Adipose tissue (tissue), 3 donors: ENCODE data around the gene ENPEP. TPM values are rescaled to one million over a fixed set of nuclear protein-coding genes. Genes with fewer than 3 reads are reported as not detected.

Experiments
- H3K27ac ChIP-seq: one replicate; pipeline ENCODE4 v1.5.1; 2013; ENCODE audit warnings: low read depth, low read length
- WGBS, 3 donors: extraction: QIAGEN DNeasy Blood & Tissue Kit; methylation state at CpG; one replicate each; pipeline ENCODE4 v1.1.7; 2013; 5-methylcytosine and 5-hydroxymethylcytosine counted together
- polyA plus RNA-seq, 3 donors: library from polyadenylated mRNA; stranded (reverse); fragments of 200-250 nt; gene quantifications; one replicate each; pipeline ENCODE4 v1.2.3, GENCODE V29; 2013
- donor health status: healthy with polysubstance abuse.
- donor health status: Bipolar disorder and iron deficiency.
- donor health status: healthy.

The ENPEP gene
- polyA plus RNA-seq, 3 donors, result 1.4 to 17.8 (median 5.1) TPM

GRCh38 chr4:110510277-110510676 lies 34.3 kb downstream of the ENPEP start:
- no peak overlapping the region for H3K27ac ChIP-seq
- 61 to 86% (median 78%) methylated on average over 2 of the region's 2 CpGs for WGBS, 3 donors

DNA sequence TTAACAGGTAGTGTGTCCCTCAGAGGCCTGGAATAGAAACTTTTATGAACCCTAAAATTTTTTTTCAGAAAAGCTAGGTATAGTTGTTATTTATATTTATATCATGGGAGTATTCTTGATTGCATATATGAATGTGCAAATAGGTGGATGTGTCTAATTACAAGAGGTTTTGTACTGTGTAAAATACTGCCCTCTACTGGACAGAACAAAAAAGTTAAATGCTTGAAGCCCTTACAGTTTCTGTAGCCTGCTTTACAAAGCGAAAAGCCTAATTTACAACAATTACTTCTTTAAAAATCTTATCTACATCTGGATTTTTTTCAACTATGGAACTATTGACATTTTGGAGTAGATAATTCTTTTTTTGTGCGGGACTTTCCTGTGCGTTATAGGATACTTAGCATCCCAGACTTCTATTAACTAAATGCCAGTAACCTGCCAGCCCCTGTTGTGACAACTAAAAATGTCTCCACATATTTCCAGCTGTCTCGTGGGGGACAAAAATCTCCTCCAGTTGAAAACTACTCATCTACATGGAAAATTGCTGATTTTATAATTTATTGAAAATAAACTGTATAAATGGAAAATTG lies 35.1 kb downstream of the ENPEP start:
- H3K27ac ChIP-seq, result no peak overlapping the region
- 39 to 43% (median 41%) methylated on average over 4 of the region's 4 CpGs for WGBS, 3 donors

DNA sequence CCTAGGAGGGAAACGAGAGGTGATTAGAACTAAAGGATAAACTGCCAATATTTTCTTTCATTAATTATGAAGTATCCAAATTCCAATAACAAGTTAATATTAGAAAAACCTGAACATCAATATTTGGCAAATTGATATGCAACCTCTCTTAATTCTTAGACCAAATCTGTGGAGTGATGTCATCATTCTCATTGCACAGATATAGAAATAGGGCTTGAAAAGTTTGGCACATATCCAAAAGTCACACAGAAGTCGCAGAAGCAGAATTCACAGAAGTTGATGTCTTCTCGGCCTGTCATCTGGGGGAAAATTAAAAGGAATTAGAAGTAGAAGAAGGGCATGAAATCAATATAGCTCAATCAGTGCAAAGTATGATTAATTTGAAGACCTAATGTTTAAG lies 36.9 kb downstream of the ENPEP start:
- no peak overlapping the region for H3K27ac ChIP-seq
- 58 to 65% (median 60%) methylated on average over 3 of the region's 3 CpGs for WGBS, 3 donors

DNA sequence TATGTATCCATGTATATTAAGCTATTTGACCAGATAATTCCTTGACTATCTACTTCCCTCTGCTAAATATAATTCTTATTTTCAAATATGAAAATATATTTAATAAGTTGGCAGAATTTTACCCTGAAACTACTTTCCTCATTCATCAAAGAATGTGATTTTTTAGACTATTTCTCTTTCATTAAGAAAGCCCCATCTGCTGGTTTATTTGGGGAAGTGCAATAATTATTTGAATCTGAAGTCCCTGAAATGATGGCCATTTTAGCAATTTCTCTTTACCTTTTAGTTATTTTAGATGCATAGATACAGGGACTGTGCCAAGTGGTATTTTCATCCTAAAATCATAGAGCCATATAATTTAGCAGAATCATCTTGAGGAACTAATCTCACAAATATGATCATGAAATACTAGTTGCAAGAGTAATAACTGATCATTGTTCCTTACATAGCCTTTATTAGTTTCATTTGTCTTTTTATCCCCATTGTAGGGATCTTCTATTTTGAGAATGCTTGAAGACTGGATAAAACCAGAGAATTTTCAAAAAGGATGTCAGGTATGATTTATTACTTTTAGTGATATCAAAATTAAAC lies 39.0 kb downstream of the ENPEP start:
- no peak overlapping the region for H3K27ac ChIP-seq

DNA sequence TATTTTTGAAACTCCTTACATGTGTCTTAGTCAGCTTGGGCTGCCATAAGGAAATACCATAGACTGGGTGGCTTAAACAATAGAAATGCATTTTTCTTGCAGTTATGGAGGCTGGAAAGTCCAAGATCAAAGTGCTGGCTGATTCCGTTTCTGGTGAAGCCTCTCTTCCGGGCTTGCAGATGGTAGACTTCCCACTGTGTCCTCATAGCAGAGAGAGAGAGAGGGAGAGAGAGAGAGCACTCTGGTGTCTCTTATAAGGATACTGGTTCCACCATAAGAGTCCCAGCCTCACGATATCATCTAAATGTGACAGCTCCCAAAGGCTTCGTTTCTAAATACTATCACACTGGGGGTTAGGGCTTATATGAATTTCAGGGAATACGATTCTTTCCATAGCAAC lies 39.7 kb downstream of the ENPEP start:
- H3K27ac ChIP-seq, result no peak overlapping the region
- 49 to 58% (median 51%) methylated on average over 5 of the region's 5 CpGs for WGBS, 3 donors

GRCh38 chr4:110516106-110516922 lies 40.4 kb downstream of the ENPEP start:
- WGBS, 3 donors, result 14 to 18% (median 16%) methylated on average over 8 of the region's 8 CpGs
- H3K27ac ChIP-seq, result no peak overlapping the region

DNA sequence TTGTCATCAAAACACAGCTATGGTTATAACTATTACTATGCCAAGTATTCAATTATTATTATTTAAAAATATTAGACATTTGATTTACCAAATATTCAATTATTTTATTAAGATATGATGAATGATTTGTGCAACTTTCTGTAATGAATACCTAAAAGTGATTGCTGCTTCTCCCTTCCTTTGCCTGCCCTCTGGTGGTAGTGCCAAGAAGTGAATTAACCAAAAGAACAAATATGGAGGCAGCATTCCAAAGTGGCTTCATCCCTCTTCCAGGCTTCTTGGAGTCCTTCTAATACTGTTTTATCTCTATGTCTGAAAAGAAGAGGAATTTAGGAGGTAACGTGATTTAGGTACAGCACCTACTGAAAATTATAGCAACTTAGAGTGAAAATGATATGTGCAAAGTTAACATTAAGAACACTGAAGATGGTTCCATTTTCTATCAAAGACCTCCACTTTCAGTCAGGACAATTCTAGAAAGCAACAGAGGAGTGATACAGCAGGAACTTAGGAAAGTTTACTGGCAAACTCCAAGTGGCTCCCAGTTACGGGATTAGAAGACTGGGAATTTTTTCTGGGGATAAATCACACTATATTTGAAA lies 43.0 kb downstream of the ENPEP start:
- 73 to 93% (median 92%) methylated on average over 2 of the region's 2 CpGs for WGBS, 3 donors
- no peak overlapping the region for H3K27ac ChIP-seq

DNA sequence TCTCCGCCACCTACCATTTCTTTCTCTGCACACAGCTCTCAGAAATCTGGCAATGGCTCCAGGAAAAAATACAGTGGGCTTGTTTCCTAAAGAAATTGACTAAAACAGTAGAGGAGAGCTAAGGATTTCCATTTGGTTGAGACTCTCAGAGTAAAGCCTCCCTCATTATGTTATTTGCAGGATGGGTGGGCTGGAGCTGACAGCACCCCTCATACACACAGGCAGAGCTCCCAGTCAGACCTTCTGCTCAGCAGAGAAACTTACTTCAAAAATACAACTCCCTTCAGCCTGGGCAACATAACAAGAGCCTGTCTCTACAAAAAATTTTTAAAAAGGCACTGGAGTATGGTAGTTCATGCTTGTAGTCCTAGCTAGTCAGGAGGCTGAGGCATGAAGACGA lies 44.9 kb downstream of the ENPEP start:
- no peak overlapping the region for H3K27ac ChIP-seq
- 89 to 93% (median 90%) methylated on average over 2 of the region's 2 CpGs for WGBS, 3 donors

DNA sequence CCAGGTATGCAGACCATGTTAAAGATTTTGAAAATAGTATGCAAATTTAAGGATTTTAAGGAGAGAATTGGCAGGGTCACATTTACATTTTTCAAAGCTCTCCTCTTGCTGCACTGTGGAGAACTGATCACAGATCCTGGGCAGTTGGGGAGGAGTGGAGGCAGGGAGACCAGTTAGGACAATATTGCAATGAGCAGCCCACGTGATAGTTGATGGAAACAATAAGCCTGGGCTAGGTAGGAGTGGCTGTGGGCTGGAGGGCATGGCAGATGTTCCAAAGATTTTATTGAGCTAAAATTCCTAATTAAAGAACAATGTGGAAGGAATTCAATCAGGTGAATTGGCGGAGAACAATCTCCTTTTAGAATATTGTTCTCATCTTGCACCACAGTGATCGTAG lies 50.6 kb downstream of the ENPEP start:
- H3K27ac ChIP-seq, result no peak overlapping the region
- WGBS, 3 donors, result 79 to 90% (median 86%) methylated on average over 3 of the region's 3 CpGs

DNA sequence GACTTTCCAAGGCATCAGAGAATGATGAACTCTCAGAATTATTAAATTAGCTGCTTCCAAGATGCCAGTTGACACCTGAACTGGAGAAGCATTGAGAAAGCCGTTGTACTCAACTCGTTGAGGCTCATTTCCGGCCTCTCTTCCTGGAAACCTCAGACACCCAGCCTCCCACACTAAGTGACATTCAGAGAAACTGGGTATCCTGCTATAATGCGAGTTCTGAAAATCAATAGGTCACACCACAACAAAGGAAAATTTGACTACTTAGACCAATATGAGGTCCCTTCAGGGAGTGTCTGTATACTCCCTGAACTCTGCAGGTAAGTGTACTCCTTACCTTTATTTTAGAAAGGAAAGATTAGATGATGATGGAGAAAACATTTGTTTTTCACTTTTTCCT lies 51.2 kb downstream of the ENPEP start:
- no peak overlapping the region for H3K27ac ChIP-seq
- 69 to 77% (median 73%) methylated on average over 4 of the region's 4 CpGs for WGBS, 3 donors

DNA sequence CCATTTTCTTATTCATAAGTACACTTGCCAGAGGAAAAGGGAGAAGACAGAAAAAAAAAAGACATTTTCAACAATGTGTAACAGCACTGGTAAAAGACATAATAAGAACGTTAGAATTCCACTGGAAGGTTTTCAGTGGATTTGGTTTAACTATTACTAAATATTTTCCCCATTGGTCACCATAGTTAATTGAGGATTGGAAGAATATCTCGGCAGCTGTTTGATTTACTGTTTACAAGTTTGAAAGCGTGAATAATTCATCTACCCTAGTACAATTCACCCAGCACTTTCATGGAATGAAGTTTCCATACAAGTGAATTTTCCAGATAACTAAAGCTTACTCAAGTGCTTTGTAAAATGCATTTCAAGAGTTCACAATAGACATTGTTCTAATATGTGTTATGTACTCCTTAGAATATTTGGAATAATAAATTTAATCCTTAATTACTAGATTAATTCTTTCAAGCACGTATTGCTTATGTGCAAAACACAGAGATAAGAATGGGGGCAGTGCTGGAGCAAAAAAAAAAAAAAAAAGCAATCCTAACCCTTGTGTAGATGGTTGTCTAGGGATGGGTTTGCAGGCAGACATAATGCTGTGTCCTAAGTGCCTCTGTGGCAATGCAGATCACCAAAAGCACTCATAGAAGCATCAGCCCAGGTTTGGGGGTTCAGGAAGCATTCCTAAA lies 57.1 kb downstream of the ENPEP start:
- 58 to 78% (median 75%) methylated on average over 4 of the region's 4 CpGs for WGBS, 3 donors
- no peak overlapping the region for H3K27ac ChIP-seq

- 22 to 73% (median 73%) methylated on average over 2 of the region's 2 CpGs for WGBS, 3 donors
- H3K27ac ChIP-seq, result no peak overlapping the region
These were observed 57.6 kb downstream of the ENPEP start for GRCh38 chr4:110533590-110533910.

DNA sequence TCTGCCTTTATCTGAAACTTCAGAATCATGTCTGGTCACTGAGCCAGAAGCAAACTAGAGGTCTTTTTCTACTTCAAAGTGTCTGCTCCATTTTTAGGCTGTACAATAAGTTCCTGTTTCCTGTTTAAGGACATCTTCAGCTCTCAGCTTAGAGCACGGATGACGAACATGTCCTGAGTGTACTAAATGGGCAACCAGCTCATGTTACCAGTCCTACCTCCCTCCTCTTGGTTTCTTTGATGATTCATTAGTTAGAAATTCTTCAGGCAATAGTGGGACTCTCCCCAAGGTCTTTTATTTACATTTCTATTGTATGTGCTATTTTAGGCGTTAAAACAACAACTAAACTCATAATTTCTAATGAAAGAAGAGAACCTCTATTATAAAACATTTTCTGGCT lies 58.0 kb downstream of the ENPEP start:
- WGBS, 3 donors, result 62 to 67% (median 62%) methylated on average over 3 of the region's 3 CpGs

DNA sequence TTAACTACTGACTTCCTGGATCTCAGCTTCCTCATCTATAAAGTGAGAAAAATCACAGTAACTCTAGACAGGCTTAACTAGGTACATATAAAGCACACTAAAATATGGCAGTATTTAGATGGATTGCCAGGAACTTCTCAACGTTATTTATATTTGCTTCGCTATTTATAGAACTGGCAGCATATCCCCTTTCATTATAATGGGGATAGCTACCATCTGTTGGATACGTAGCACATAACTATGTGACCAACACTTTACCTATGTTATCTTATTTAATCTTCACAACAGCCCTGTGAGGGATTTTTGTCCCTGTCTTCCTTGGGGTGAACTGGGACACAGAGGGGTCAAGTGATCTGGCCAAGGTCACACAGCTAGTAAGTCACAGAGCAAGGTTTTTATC lies 64.6 kb downstream of the ENPEP start:
- no peak overlapping the region for H3K27ac ChIP-seq
- WGBS, 3 donors, result 43 to 56% (median 52%) methylated on average over 3 of the region's 3 CpGs

More for the DNA sequence above, 58.0 kb downstream of the ENPEP start:
- no peak overlapping the region for H3K27ac ChIP-seq

DNA sequence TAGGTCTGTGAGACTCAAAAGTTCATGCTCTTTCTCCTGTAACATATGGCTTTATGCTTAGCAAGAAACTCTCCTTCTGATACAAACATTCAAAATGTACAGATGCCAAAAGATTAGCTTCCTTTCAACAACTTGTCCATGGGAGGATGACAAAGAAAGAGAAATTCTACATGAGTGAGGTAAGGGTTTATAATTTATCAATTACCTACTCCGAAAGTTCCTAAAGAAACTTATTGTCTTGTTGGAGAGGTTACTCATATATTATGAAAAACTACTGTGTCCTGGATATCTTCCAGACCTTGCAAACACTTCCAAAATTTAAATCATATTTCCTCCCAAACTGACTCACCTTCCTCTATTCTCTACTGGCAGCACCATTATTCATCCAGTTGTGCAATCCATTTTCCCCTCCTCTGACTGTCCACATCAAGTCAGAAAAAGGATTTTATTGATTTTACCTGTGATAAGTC lies 65.1 kb downstream of the ENPEP start:
- 59 to 78% (median 62%) methylated on average over 1 of the region's 1 CpG for WGBS, 3 donors
- H3K27ac ChIP-seq, result no peak overlapping the region

- H3K27ac ChIP-seq, result no peak overlapping the region
- 65 to 94% (median 75%) methylated on average over 2 of the region's 2 CpGs for WGBS, 3 donors
These were observed 67.6 kb downstream of the ENPEP start for GRCh38 chr4:110543577-110543976.

- no peak overlapping the region for H3K27ac ChIP-seq
These were observed 68.6 kb downstream of the ENPEP start for GRCh38 chr4:110544594-110544993.

- H3K27ac ChIP-seq, result no peak overlapping the region
- 90 to 93% (median 92%) methylated on average over 1 of the region's 1 CpG for WGBS, 3 donors
These were observed 74.3 kb downstream of the ENPEP start for GRCh38 chr4:110550260-110550659.

DNA sequence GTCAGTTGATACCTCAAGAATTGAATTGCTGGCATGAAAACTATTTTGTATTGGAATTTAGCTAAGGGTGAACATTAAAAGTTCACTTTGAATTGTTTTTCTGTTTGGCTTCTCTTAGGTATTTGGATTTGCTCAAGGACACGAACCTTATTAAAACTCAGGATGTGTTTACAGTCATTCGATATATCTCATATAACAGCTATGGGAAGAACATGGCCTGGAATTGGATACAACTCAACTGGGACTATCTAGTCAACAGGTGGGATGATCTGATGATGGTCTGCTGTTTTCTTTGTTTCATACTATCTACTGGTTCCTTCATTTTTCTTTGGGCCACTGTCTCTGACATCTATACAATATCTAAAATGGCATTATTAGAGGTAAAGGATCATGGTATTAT lies 77.2 kb downstream of the ENPEP start:
- no peak overlapping the region for H3K27ac ChIP-seq
- WGBS, 3 donors, result 47 to 86% (median 81%) methylated on average over 2 of the region's 2 CpGs
